Stimulated activated naive B cell treated with anti-CD40 and anti-IgM and Interleukin-4, amounts not matched to agents 10 μg/mL and 1 μg/mL and 100 μg/mL, for 72 hours (primary cell): Measurements from ENCODE around the gene PPP4R4.
"Not testable (repeated sequence)": the region's sequence is repeated elsewhere in the genome, so short reads cannot be mapped to it uniquely, and the experiment has no call there.

Experiments used
- ATAC-seq, 2 donors: fragments of 150-1000 bp; cut with Tn5 transposase; replicated peaks; 2 replicates each; pipeline ENCODE4 v1.10.0; 2021; ENCODE audit warnings: moderate library complexity in 1 of 2
- DNase-seq: peaks from one replicate; pipeline ENCODE4 v3.0.0; 2021
- H3K27ac Mint-ChIP-seq: one replicate; pipeline ENCODE4 v1.8.0; 2022; ENCODE audit warnings: mild to moderate bottlenecking, mixed read lengths
- H3K27me3 Mint-ChIP-seq, 2 donors: one replicate each; pipeline ENCODE4 v1.8.0; 2022; ENCODE audit warnings: mixed read lengths in 2 of 2
- H3K36me3 Mint-ChIP-seq, 2 donors: one replicate each; pipeline ENCODE4 v1.8.0; 2022; ENCODE audit warnings: mixed read lengths in 2 of 2, mild to moderate bottlenecking in 1 of 2
- H3K4me1 Mint-ChIP-seq, 2 donors: one replicate each; pipeline ENCODE4 v1.8.0; 2022; ENCODE audit warnings: mixed read lengths in 2 of 2, mild to moderate bottlenecking in 1 of 2
- H3K4me3 Mint-ChIP-seq, 2 donors: one replicate each; pipeline ENCODE4 v1.8.0; 2022; ENCODE audit warnings: mild to moderate bottlenecking in 2 of 2, mixed read lengths in 2 of 2, moderate library complexity in 1 of 2
- H3K9me3 Mint-ChIP-seq, 2 donors: one replicate each; pipeline ENCODE4 v1.8.0; 2022; ENCODE audit warnings: mixed read lengths in 2 of 2, mild to moderate bottlenecking in 1 of 2

The PPP4R4 gene

GRCh38 chr14:94237046-94237445, 62.9 kb downstream of the PPP4R4 start:
- ATAC-seq (no peak), DNase-seq (no peak)
- Mint-ChIP-seq H3K36me3 (no peaks in the 10 kb centered on the region), H3K4me1 (peaks cover 5 to 9% of the 10 kb centered on the region in 2 donors), H3K4me3 (no peak overlapping the region), H3K9me3 (peaks cover 0 to 3% of the 10 kb centered on the region in 2 donors), H3K27ac (no peak overlapping the region), H3K27me3 (peaks cover 0 to 4% of the 10 kb centered on the region in 2 donors)

- peak; percentile 46 to 63 for ATAC-seq
- H3K4me3 Mint-ChIP-seq, result no peak overlapping the region
Measured at GRCh38 chr14:94237983-94238382, 63.9 kb downstream of the PPP4R4 start.

GRCh38 chr14:94239406-94239805, 65.3 kb downstream of the PPP4R4 start:
- Mint-ChIP-seq H3K4me3 (no peak overlapping the region), H3K9me3 (peaks cover 0 to 3% of the 10 kb centered on the region in 2 donors), H3K27ac (no peak overlapping the region), H3K4me1 (peaks cover 5 to 9% of the 10 kb centered on the region in 2 donors), H3K36me3 (no peaks in the 10 kb centered on the region), H3K27me3 (peaks cover 0 to 4% of the 10 kb centered on the region in 2 donors)
- no peak for ATAC-seq
- no peak for DNase-seq

More at GRCh38 chr14:94237983-94238382, 63.9 kb downstream of the PPP4R4 start:
- H3K36me3 Mint-ChIP-seq, result no peaks in the 10 kb centered on the region
- H3K27me3 Mint-ChIP-seq, result peaks cover 0 to 4% of the 10 kb centered on the region in 2 donors
- DNase-seq, result no peak
- peaks cover 0 to 3% of the 10 kb centered on the region in 2 donors for H3K9me3 Mint-ChIP-seq
- H3K27ac Mint-ChIP-seq, result no peak overlapping the region
- H3K4me1 Mint-ChIP-seq, result peaks cover 5 to 9% of the 10 kb centered on the region in 2 donors

DNA sequence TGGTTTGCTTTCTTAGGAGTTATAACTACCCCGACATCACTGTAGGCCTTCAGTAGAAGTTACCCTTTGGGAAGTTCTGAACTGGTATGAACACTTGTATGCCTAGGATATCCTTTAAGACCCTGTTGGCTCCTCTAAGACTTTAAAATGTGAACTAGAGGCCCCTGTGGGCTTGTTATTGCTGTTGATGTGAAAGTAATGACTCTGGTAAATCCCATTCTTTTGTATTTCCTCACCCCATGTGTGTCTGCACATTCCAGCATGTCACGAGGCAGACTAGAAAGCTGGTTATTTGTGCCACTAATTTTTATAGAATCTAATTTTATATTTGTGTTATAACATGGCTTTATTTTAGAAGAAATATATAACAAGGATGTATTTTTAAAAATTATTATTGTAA, 70.1 kb downstream of the PPP4R4 start:
- Mint-ChIP-seq H3K4me1 (no peaks in the 10 kb centered on the region), H3K4me3 (no peak overlapping the region), H3K27ac (no peak overlapping the region), H3K36me3 (no peaks in the 10 kb centered on the region), H3K9me3 (no peaks in the 10 kb centered on the region), H3K27me3 (peaks cover 8 to 10% of the 10 kb centered on the region in 2 donors)
- DNase-seq, result no peak
- ATAC-seq, result no peak

DNA sequence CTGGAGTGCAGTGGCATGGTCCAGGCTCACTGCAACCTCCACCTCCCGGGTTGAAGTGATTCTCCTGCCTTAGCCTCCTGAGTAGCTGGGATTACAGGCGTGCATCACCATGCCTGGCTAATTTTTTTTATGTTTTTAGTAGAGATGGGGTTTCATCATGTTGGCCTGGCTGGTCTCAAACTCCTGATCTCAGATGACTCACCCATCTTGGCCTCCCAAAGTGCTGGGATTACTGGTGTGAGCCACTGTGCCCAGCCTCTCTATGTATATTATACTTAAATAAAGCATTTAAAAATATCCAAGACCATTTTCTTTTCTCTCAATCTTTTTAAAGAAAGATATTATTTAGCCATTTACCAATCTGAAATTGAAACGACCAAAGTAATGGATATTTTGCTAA, 90.1 kb downstream of the PPP4R4 start:
- H3K27ac Mint-ChIP-seq, H3K4me1 Mint-ChIP-seq, DNase-seq, H3K36me3 Mint-ChIP-seq, H3K4me3 Mint-ChIP-seq, ATAC-seq: not testable (repeated sequence)
- Mint-ChIP-seq H3K27me3 (peaks cover 10 to 13% of the 10 kb centered on the region in 2 donors), H3K9me3 (peaks cover 8 to 14% of the 10 kb centered on the region in 2 donors)

DNA sequence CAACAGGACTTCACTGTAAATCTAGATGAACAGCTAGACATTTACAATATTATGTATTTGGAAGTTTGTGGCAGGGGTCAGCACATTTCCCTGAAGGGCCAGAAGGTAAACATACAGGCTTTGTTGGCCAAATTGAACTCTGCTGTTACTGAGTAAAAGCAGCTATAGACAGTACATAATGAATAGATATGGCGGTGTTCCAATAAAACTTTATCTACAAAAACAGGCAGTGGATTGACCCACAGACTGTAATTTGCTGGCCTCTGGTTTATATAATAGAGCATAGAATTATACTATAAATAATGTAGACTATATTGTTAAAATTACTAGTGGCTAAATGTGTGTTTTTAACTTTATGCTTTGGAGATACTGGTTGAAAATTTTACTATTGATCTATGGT, 93.2 kb downstream of the PPP4R4 start:
- ATAC-seq (no peak), DNase-seq (no peak)
- Mint-ChIP-seq H3K27me3 (peaks cover 14 to 28% of the 10 kb centered on the region in 2 donors), H3K9me3 (peaks cover 8 to 11% of the 10 kb centered on the region in 2 donors), H3K4me1 (no peaks in the 10 kb centered on the region), H3K36me3 (no peaks in the 10 kb centered on the region), H3K27ac (no peak overlapping the region), H3K4me3 (no peak overlapping the region)

DNA sequence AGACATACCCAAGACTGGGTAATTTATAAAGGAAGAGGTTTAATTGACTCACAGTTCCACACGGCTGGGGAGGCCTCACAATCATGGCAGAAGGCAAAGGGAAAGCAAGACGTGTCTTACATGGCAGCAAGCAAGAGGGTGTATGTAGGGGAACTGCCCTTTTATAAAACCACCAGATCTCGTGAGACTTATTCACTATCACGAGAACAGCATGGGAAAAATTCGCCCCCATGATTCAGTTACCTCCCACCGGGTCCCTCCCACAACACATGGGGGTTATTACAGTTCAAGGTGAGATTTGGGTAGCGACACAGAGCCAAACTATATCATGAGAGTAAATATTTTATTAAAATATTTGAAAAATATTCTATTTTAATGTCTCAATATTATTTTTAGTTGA, 94.5 kb downstream of the PPP4R4 start:
- not testable (repeated sequence) for H3K27ac Mint-ChIP-seq, H3K9me3 Mint-ChIP-seq, H3K4me1 Mint-ChIP-seq, H3K4me3 Mint-ChIP-seq, DNase-seq, H3K36me3 Mint-ChIP-seq, ATAC-seq
- H3K27me3 Mint-ChIP-seq, result peaks cover 11 to 28% of the 10 kb centered on the region in 2 donors

DNA sequence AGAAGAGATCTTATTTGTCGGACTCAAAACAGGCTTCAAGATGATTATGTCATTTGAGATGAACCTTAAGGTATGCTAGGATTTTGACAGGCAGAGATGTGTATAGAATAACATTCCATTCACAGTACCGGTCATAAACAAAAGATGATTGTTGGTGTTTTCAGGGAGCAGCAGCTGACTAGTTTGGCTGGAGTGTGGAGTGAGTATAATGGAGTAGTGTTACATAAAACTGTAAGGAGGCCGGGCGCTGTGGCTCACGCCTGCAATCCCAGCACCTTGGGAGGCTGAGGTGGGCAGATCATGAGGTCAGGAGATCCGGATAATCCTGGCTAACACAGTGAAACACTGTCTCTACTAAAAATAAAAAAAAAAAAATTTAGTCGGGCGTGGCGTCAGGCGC, 95.0 kb downstream of the PPP4R4 start:
- no peak for ATAC-seq
- Mint-ChIP-seq H3K4me1 (no peaks in the 10 kb centered on the region), H3K27me3 (peaks cover 11 to 28% of the 10 kb centered on the region in 2 donors), H3K27ac (no peak overlapping the region), H3K4me3 (no peak overlapping the region), H3K36me3 (no peaks in the 10 kb centered on the region), H3K9me3 (peaks cover 0 to 3% of the 10 kb centered on the region in 2 donors)
- DNase-seq, result no peak

GRCh38 chr14:94276898-94277561, 102.9 kb downstream of the PPP4R4 start:
- H3K27me3 Mint-ChIP-seq, H3K4me1 Mint-ChIP-seq, DNase-seq, H3K27ac Mint-ChIP-seq, H3K9me3 Mint-ChIP-seq, H3K4me3 Mint-ChIP-seq, ATAC-seq, H3K36me3 Mint-ChIP-seq: not testable (repeated sequence)

- no peak overlapping the region for H3K27ac Mint-ChIP-seq
- H3K27me3 Mint-ChIP-seq, result peaks cover 0 to 6% of the 10 kb centered on the region in 2 donors
- H3K9me3 Mint-ChIP-seq, result no peaks in the 10 kb centered on the region
- ATAC-seq (no peak), DNase-seq (no peak)
- no peaks in the 10 kb centered on the region for H3K36me3 Mint-ChIP-seq
- H3K4me1 Mint-ChIP-seq, result no peaks in the 10 kb centered on the region
- no peak overlapping the region for H3K4me3 Mint-ChIP-seq
Measured at GRCh38 chr14:94278731-94279130, 104.6 kb downstream of the PPP4R4 start.

DNA sequence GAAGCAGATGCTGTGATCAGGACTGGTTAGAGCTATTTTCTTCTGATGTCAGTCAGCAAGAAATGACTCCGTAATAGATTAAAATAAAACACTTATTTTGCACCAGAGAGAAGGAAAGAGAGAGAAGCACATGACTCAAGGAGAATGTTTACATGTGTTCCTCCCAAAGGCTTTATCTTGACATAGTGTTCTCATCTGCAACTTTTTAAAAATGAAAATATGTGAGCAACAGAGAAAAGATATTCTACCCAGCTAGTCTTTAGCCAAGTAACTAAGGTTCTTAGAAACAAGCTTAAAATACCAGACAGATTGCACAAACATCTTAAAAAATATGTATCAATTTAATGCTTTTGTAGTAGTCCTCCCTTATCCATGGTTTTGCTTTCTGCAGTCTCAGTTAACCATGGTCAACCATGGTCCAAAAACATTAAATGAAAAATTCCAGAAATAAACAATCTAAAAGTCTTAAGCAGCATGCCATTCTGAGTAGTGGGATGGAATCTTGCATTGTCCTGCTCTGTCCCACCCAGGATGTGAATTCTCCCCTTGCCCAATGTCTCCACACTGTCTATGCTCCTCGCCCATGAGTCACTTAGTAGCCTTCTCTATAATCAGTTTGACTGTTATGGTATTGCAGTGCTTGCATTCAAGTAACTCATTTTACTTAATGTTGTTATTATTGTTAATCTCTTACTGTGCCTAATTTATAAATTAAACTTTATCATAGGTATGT, 109.0 kb downstream of the PPP4R4 start:
- ATAC-seq, result no peak
- Mint-ChIP-seq H3K4me1 (no peaks in the 10 kb centered on the region), H3K36me3 (no peaks in the 10 kb centered on the region), H3K9me3 (no peaks in the 10 kb centered on the region), H3K27ac (no peak overlapping the region), H3K27me3 (peaks cover 4 to 6% of the 10 kb centered on the region in 2 donors), H3K4me3 (no peak overlapping the region)
- DNase-seq, result no peak

DNA sequence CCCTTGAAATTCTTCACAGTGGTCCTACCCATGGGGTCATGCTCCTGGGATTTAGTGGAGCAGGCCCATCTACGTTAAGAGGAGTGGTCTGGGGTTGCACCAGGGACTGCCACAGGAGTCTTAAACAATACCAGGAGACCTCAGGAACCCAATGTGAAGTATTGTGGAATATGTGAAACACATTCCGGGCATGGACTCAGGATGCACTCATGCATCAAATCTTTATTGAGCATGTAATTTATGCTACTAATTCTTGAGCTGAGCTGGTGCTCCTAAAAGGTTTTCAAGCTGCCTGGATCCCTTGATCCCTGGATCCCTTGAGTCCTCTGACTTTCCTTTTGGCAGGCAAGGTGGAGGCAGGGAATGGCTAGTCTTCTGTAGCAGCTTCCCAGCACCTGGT, 110.1 kb downstream of the PPP4R4 start:
- Mint-ChIP-seq H3K36me3 (no peaks in the 10 kb centered on the region), H3K4me3 (no peak overlapping the region), H3K9me3 (no peaks in the 10 kb centered on the region), H3K4me1 (no peaks in the 10 kb centered on the region), H3K27me3 (peaks cover 4 to 6% of the 10 kb centered on the region in 2 donors), H3K27ac (no peak overlapping the region)
- DNase-seq (no peak), ATAC-seq (no peak)

- Mint-ChIP-seq H3K4me1 (no peaks in the 10 kb centered on the region), H3K4me3 (no peak overlapping the region), H3K36me3 (no peaks in the 10 kb centered on the region), H3K9me3 (no peaks in the 10 kb centered on the region), H3K27ac (no peak overlapping the region), H3K27me3 (peaks cover 4 to 6% of the 10 kb centered on the region in 2 donors)
- DNase-seq (no peak), ATAC-seq (no peak)
Measured at GRCh38 chr14:94285158-94285557, 111.0 kb downstream of the PPP4R4 start.

DNA sequence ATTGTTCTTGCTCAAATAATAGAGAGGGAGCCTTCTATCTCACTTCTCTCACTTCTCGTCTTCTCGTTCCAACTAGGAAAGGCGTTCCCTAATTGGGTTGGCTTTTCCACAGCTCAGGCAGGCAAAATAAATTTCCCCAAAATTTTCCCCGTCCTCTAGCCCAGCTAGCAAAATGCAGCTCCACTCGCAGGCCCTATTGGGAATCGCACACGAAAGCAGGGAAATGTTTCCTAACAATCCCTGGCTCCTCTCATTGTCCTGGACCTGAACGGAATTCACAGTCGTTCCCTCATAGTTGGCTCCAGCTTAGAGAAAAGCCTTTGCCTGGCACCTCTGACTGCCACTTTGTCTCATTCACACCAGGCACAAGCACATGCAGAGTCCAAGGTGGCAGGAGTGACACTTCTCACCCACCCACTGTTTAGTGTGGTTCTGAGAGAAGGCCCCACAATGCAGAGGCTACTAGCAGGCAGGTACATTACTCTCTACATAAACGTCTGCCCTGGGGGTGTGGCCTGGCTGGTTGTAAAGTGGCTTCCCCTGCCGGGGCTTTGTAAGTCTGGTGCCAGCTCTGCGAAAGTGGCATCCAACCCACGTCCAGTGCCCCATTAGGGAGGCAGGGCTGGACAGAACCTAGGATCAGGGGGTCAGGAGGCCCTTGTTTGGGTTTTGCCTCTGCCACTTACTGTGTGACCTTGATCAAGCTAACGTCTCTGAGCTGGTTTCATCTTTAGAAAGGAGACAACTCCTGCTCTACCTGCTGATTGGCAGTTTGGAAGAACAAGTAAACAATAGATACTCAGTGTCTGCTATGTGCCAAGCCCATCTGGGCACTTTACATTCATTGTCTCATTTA, 114.7 kb downstream of the PPP4R4 start:
- Mint-ChIP-seq H3K27ac (no peak overlapping the region), H3K27me3 (peaks cover 6 to 7% of the 10 kb centered on the region in 2 donors), H3K9me3 (no peaks in the 10 kb centered on the region), H3K36me3 (no peaks in the 10 kb centered on the region), H3K4me1 (no peaks in the 10 kb centered on the region), H3K4me3 (no peak overlapping the region)
- DNase-seq (no peak), ATAC-seq (no peak)
